Midbrain (tissue), 1 donor: ENCODE results near the gene RANBP1.
"Not testable (repeated sequence)": the region's sequence is repeated elsewhere in the genome, so short reads cannot be mapped to it uniquely, and the experiment has no call there.

ENCODE experiments used
- DNase-seq: peaks from one replicate; lab custom pipeline; 2025; lab: John Stamatoyannopoulos, UW

RANBP1 gene

GRCh38 chr22:20115691-20116375 is at the start of gene RANBP1:
RANBP1 (plus strand) TSS chr22:20116104; CDS start chr22:20116185, 81 bp downstream.
- DNase-seq: no peak

DNA sequence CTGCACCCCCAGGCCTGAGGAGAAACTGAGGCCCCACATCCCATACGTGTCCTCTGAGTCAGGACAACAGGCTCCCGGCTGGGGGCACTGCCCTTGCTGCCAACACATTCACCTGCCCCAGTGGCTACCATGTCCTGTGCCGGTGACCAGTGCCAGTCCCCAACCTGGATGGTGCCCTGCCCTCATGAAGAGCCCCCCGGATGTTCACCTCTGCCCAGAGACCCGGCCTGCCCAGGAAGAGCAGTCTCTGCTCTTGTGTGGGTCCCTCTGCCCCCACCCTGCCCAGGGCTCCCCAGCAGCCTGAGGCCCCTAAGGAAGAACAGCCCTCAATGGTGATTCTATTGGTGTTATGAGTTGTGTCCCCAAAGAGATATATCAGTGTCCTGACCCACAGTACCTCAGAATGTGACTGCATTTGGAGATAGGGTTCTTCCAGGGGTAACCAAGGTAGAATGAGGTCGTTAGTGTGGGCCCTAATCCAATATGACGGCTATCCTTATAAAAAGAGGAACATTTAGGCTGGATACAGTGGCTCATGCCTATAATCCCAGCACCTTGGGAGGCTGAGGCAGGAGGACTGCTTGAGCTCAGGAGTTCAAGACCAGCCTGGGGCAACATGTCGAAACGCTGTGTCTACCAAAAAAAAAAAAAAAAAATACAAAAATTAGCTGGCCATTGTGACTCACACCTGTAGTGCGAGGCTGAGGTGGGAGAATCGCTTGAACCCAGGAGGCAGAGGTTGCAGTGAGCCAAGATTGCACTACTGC is 49.1 kb upstream of the RANBP1 start:
- DNase-seq: no peak

DNA sequence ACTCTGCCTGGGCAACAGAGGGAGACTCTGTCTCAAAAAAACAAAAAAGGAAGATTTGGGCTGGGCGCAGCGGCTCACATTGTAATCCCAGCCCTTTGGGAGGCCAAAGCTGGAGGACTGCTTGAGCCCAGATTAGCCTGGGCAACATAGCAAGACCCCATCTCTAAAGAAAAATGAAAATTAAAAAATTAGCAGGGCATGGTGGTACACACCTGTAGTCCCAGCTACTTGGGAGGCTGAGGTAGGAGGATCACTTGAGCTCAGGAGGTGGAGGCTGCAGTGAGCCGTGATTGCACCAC is 48.6 kb upstream of the RANBP1 start:
- DNase-seq: not testable (repeated sequence)

DNA sequence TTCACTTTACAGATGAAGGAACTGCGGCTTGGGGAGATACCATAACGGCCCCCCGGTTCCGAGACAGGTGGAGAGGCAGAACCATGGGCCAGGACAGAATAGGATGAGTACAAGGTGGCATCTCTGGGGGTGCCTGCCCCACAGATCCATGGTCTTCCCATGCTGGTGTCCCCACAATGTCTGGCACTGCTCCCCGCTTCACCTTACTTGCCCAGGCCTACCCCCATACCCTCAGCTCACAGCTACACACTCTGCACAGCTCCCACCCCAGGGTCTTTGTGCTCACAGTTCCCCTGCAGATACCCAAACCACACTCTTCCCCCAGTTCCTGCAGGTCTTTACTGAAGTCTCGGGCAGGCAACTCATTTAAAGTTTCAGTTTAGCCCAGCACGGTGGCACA is 47.3 kb upstream of the RANBP1 start:
- no peak for DNase-seq

DNA sequence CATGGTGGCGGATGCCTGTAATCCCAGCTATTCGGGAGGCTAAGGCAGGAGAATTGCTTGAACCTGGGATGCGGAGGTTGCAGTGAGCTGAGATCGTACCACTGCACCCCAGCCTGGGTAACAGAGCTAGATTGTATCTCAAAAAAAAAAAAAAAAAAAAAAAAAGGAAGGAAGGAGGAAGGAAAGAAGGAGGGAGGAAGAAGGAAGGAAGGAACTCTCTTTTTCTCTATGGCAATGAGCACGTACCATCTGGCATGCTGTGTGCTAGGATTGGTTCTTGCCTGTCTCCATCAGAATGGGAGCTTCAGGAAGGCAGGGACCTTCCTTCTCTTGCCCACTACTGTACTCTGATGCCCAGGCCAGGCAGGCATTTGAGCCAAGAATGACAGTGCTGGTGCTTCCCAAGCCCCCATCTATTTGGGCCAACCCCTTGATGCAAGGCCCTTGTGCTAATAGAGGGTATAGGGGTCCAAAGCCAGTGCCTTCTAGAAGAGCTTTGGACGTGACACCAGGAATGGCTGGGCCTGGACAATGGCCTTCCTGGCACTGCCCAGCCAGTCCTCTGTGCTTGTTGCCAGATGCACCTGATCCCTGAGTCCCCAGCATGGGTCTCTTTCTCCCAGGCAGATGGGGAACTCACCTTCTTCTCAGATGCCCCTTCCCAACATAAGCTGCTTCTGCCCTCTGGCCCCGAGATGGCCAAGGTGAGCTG is 46.4 kb upstream of the RANBP1 start:
- no peak for DNase-seq

GRCh38 chr22:20071524-20071972 is 44.4 kb upstream of the RANBP1 start:
- DNase-seq: no peak

DNA sequence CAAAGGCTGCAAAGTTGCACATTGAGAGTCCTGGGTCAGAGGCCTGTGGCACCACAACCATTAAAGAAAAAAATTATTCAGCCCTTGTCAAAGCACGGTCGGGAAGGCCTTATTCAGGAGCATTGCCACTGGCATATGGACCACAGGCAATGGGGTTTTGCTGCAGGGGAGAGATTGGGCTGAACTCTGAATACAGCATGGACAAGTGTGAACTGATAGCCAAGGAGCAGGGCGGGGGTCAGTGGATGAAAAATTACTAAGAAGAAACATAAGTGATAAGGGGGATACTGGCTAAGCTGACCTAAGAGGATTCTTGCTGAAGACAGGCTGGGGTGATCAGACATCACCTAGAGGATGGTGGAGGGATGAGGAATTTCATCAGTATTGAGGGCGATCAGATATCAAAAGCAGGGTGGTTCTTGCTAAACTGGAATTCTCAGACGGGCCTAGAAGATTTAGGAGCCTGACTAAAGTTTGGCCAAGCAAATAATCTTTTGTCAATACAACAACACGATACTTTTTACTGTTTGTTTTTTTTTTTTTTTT is 39.2 kb upstream of the RANBP1 start:
- no peak for DNase-seq

DNA sequence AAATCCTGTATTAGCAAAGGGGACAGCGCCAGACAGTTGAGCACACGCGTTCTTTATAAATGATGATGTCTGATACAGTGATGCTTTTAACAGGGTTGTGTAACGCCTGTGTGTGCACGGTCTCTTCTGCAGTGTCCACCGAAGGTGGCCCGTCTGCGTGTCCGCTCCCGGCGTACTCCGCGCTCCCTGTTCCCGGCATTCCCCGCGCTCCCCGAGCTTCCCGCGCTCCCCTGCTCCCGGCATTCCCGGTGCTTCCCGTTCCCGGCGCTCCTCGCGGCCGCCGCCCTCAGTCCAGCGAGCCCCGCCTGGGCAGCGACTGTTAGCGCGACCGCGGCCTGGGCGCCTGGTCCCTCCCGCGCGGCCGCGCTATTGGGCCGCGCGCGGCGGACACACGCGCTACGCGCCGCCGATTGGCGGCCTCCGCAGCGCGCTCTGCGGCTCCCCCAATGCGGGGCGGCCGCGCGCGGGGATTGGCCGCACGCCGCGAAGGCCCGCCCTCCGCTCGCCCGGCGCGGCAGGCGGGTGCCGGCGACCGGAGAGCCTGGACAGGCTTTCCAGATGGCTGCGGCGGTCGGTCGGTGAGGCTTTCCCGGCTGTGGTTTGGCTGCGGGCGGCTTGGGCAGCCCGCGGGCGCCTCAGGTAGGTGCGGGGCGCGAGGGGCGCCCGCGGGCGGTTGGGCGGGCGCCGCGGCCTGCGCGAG is 36.0 kb upstream of the RANBP1 start, which contains the start of gene DGCR8:
TSS of gene DGCR8 (plus strand) at position 497 of the 700 bp plus-strand sequence. CDS start 5,723 bp downstream, outside the sequence.
- DNase-seq: peak; percentile 95

GRCh38 chr22:20080445-20080775 is 35.5 kb upstream of the RANBP1 start:
- DNase-seq: no peak

DNA sequence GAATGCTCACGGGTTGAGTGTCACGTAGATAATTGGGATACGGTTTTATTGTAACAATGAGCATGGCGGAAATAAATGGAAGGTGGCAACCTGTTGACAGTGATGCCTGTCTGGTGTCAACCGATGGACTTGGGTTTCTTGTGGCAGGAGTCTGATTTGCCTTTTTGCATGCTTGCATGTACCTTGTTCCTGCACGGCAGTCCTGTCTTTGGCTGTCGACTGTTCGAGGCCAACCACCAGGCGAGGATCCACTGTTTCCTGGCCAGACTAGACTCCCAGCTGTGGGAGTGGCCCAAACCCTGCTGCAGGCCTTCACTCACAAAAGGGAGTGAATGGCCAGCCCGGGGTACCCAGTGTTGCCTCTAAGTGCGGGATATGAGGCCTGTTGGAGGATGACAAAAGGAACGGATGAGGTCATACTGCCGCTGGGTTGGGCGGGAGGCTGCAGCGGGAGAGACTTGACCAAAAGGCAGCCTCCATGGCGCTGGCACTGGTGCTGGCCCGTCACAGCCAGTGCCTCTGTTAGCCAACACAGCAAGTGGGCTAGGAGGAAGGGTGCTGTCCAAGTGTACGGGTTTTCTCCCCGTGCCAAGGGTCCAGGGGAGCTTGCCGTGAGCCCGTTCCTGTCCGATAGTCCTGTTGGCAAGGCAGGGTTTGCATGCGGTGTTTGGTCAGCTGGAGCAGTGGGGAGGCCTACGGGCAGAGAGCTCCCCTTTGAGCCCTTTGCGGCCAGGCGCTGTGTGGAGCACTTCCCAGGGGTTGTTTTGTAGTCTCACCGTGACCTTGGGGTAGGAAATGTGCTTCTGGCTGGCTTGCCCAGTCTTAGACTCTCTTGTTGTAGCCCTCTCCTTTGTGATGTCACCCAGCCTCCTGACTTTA is 34.9 kb upstream of the RANBP1 start:
- DNase-seq: no peak

DNA sequence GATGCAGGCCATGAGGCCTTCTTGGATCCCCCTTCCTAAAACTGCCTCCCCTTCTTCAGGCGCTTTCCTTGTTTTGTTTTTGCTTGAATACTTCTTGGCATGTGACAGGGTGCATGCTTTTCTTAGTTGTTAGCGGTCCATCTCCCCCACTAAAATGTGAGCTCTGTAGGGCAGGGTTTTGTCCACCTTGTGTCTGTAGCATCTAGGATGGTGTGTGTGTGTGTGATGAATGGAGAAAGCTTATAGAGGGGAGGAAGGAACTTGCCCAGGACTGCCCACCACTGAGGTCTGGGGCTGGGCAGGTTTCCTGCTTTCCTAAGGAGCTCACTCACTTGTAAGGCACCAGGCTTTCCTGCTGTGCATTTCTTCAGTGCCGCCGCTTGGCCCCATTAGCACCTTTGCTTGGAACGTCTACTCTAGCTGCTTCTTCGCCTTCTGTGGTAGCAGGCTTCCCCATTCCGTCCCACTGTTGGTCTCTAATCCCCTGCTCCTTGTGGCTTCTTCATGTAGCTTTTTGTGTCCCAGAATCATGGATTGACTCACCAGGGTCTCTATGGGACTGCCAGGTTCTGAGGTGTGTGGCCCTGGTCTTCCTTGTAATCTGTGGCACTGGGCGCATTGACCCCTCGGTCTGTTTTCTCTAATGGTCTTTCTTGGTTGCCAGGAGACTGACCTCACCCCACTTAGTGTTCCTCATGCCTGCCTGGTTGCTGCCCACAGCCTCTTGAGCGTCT is 32.6 kb upstream of the RANBP1 start:
- no peak for DNase-seq

GRCh38 chr22:20083891-20084546 is 31.9 kb upstream of the RANBP1 start:
- DNase-seq: no peak

DNA sequence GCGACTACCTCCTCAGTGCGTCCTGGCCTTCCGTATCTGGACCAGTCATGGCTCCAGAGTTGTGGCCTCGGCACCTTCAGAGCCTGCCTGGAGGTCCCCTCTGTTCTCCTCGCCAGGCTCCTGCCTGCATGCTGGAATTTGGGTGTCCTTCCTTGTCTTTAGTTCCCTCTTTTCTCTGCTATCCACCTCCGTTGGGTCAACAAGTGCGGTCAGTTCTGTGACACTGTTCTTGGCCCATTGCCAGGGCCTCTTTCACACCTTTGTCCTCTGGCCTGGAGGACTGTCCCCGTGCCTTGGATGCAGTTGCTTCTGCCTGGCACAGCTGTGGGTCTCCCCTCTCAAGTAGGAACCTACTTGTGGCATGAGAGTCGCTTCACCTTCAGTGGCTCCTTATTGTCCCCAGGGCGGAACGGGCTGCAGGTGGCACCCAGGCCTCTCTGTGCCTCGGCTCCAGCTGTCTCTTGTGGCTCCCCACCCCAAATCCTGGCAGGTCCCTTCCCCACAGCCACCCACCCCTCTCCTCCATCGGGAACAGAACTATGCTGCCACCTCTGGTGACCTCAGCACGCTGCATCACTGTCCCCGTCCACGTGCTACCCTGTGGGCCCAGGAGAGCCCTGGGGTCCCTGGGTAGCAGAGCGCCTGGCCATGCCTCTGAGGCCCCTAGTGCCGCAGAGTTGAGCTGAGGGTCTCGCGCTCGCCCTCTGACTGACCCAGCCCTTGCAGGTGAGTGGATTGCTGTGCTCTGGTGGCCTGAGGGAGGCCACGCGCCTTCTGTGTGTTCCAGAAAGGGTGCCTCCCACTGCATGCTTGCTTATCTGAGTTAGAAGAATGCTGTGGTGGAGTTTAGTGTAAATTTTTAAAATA is 31.1 kb upstream of the RANBP1 start:
- DNase-seq: no peak

DNA sequence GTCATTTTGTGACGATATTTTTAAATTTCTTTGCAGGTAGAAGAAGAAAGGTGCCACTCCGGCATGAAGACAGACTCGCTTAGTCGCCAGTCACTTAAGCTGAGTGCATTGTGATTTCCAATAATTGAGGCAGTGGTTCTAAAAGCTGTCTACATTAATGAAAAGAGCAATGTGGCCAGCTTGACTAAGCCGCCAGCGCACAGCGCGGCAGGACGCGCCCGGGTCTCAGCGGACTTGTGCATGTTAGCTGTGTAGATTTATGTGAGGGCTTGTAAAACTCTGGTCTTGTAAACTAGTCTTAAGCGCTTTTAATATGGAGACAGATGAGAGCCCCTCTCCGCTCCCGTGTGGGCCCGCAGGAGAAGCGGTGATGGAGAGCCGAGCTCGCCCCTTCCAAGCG is 30.3 kb upstream of the RANBP1 start:
- no peak for DNase-seq

GRCh38 chr22:20086101-20086599 is 29.8 kb upstream of the RANBP1 start:
- no peak for DNase-seq

DNA sequence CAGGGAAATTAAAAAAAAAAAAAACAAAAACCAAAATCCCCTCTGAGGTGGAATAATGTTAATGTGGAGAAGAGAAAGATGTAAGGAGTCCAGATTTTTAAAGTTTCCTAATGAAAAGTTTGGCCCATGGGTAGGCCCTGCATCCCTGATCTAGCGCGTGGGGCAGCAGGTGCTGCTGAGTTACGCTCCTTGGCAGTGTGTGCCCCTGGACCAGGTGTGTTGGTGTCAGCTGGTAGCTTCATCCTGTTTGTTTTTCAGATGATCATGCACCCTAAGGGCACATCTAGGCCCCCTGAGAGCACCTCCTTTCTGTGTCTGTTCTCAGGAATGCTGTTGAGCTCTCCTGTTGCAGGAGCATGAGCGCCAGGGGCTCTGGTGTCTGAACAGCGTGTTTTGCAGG is 29.1 kb upstream of the RANBP1 start:
- no peak for DNase-seq

DNA sequence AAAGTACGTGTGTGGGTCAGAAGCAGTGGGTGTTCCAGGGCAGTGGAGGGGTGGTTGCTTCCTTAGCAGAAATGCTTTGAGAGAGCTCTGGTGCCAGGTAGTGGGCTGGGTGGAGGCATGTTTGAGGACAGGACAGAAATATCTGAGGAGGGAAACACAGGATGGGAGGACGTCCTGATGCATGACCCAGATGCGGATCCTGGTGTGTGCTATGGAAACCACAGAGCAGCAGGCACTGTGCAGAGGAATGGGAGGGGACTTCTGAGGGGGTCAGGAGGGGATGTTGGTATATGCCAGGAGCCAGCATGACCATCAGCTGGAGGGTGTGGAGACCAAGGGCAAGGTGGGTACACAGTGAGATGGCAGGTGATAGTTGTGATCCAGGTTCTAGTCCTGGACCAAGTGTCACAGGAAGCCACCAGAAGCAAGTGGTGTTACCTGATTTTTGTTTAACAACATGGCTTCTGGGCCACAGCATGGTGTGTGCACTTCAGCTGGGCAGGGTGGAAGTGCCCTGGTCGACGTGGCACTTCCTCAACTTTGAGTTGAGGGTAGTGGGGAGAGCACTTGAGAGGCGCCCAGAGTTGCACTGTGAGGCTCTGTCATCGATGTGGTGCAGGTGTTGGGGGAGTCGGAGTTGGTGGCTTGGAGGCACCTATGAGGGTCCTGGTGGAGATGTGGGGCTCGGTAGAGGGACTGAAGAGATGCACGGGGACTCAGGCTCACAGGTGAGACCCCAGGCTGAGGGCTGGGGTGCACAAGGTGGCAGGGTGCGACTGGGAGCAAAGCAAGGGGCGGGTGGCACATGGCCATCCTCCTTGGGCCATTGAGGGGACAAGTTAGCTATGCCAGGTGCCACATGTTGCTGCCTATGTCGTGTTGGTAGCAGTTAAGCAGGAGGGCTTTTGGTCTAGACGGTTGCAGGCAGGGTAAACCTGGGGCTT is 28.3 kb upstream of the RANBP1 start:
- no peak for DNase-seq

DNA sequence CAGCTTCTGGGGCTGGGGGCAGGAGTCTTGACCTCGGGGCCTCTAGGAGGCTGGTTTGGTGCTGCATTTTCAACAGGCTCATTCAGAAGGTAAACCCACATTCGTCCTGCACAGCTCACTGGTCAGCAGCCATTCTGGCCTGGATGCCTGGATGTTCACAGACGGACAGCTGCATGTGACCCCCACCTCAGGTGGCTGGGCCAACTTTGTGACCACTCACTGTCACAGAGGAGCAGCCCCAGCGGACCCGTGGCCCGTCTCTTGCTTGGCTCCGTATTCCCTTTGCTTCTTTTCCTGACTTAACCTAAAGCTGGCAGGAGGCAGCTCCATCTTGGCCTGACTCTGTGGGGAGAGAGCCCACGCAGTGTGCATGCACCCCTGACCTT is 27.6 kb upstream of the RANBP1 start:
- no peak for DNase-seq
